HEK293 (cell line): ENCODE measurements around the gene CDK5R1.
A peak's percentile ranks its signal among the peaks of the same experiment; 100 is the strongest.

Experiments used
- CTCF ChIA-PET: fragments of 350-600 bp; formaldehyde crosslinking; extraction: SDS; loops from one replicate; lab custom pipeline; 2021; ENCODE audit warnings: antibody characterized with exemption; lab: Yijun Ruan, JAX
- POLR2A ChIA-PET: fragments of 300-600 bp; formaldehyde crosslinking; extraction: SDS; loops from one replicate; lab custom pipeline; 2020; ENCODE audit warnings: antibody characterized with exemption, inconsistent platforms; lab: Yijun Ruan, JAX
- H3K27ac ChIP-seq: fragments of 200-500 bp; sonication (Bioruptor generic); 2 replicates; pipeline ENCODE4 v1.5.1; 2014; ENCODE audit warnings: low read depth, low read length, control low read depth, inconsistent platforms; ENCODE audit errors: extremely low read depth
- H3K36me3 ChIP-seq, 2 experiments: fragments of 200-500 bp in 1 of 2; sonication (Bioruptor generic) in 1 of 2; 1 replicate in 1 of 2; 2 replicates in 1 of 2; pipeline ENCODE4 v1.5.1; 2014 to 2017; ENCODE audit warnings: inconsistent platforms in 2 of 2, low read length in 2 of 2; ENCODE audit not compliant: control insufficient read depth in 2 of 2, insufficient read depth in 1 of 2
- H3K4me1 ChIP-seq: fragments of 200-500 bp; sonication (Bioruptor generic); 2 replicates; pipeline ENCODE4 v1.5.1; 2014; ENCODE audit warnings: mild to moderate bottlenecking, low read length, inconsistent platforms; ENCODE audit not compliant: control insufficient read depth, insufficient read depth
- H3K4me3 ChIP-seq: 2 replicates; pipeline ENCODE4 v1.5.1; 2011; ENCODE audit warnings: low read depth, mild to moderate bottlenecking, control low read depth, low read length, moderate library complexity
- H3K9me3 ChIP-seq: fragments of 200-500 bp; sonication (Bioruptor generic); 2 replicates; pipeline ENCODE4 v1.5.1; 2014; ENCODE audit warnings: low read depth, low read length, inconsistent platforms; ENCODE audit not compliant: control insufficient read depth, insufficient read depth
- BCL6B ChIP-seq: fragments of 450-650 bp; formaldehyde crosslinking; IDR thresholded peaks from 2 replicates; pipeline ENCODE4 v1.5.1; 2017; ENCODE audit warnings: missing biosample characterization, missing genetic modification characterization
- SP7 ChIP-seq: fragments of 450-650 bp; formaldehyde crosslinking; IDR thresholded peaks from 2 replicates; pipeline ENCODE4 v1.5.1; 2016; ENCODE audit warnings: missing biosample characterization, missing genetic modification characterization
- ZFP37 ChIP-seq: fragments of 450-650 bp; formaldehyde crosslinking; IDR thresholded peaks from 2 replicates; pipeline ENCODE4 v1.5.1; 2016; ENCODE audit warnings: missing biosample characterization, missing genetic modification characterization
- ZNF146 ChIP-seq: fragments of 450-650 bp; formaldehyde crosslinking; IDR thresholded peaks from 2 replicates; pipeline ENCODE4 v1.5.1; 2016; ENCODE audit warnings: missing biosample characterization, missing genetic modification characterization
- ZNF148 ChIP-seq: fragments of 450-650 bp; formaldehyde crosslinking; IDR thresholded peaks from 2 replicates; pipeline ENCODE4 v1.5.0; 2017; ENCODE audit warnings: missing biosample characterization, missing genetic modification characterization, borderline replicate concordance
- ZNF19 ChIP-seq: fragments of 450-650 bp; formaldehyde crosslinking; IDR thresholded peaks from 2 replicates; pipeline ENCODE4; 2016; ENCODE audit warnings: missing biosample characterization, missing genetic modification characterization, low read depth
- ZNF302 ChIP-seq: fragments of 450-650 bp; formaldehyde crosslinking; IDR thresholded peaks from 2 replicates; pipeline ENCODE4 v1.5.1; 2016; ENCODE audit warnings: missing biosample characterization, missing genetic modification characterization, low read depth
- ZNF48 ChIP-seq: fragments of 450-650 bp; formaldehyde crosslinking; IDR thresholded peaks from 2 replicates; pipeline ENCODE4 v1.5.1; 2016; ENCODE audit warnings: missing biosample characterization, missing genetic modification characterization
- ZNF792 ChIP-seq: fragments of 450-650 bp; formaldehyde crosslinking; IDR thresholded peaks from 2 replicates; pipeline ENCODE4 v1.5.1; 2016; ENCODE audit warnings: missing biosample characterization, missing genetic modification characterization
- TF ChIP-seq, protein P1 (sequence below): fragments of 450-650 bp; formaldehyde crosslinking; IDR thresholded peaks from 2 replicates; pipeline ENCODE4 v1.5.1; 2016; ENCODE audit warnings: missing biosample characterization, missing genetic modification characterization
- TF ChIP-seq, protein P2 (sequence below): fragments of 450-650 bp; formaldehyde crosslinking; IDR thresholded peaks from 2 replicates; pipeline ENCODE4 v1.5.1; 2017; ENCODE audit warnings: missing biosample characterization, missing genetic modification characterization
- TF ChIP-seq, protein P3 (sequence below): fragments of 450-650 bp; formaldehyde crosslinking; optimal IDR thresholded peaks from 2 replicates; pipeline ENCODE3; 2016; ENCODE audit warnings: missing biosample characterization, mild to moderate bottlenecking, missing genetic modification characterization

The CDK5R1 gene

DNA sequence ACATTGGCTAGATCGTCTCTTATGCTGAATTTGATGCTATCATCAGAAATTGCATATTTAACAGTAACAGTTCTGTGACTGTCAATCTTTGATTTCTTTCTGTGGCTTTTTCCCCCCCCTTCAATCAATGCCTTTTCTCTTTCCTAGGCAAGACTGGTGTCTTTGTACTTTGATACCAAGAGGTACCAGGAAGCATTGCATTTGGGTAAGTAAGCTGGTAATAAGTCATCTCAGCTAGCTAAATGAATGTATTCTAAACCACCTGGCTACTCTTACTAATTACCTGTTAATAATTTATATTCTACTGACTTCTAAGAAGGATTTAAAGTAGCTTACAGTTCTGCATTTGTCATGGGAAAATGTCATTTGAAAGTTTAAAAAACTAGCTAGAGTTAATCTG, 22.4 kb upstream of the CDK5R1 start:
- no peak overlapping the region for H3K27ac ChIP-seq
- POLR2A ChIA-PET, result no interaction called here
- TF ChIP-seq SP7 (tag by site-specific recombination) (no peak), ZFP37 (tag by site-specific recombination) (no peak), ZNF19 (tag by site-specific recombination) (no peak), ZNF148 (tag by site-specific recombination) (no peak), ZNF48 (no peak)
- TF ChIP-seq, protein P1, sequence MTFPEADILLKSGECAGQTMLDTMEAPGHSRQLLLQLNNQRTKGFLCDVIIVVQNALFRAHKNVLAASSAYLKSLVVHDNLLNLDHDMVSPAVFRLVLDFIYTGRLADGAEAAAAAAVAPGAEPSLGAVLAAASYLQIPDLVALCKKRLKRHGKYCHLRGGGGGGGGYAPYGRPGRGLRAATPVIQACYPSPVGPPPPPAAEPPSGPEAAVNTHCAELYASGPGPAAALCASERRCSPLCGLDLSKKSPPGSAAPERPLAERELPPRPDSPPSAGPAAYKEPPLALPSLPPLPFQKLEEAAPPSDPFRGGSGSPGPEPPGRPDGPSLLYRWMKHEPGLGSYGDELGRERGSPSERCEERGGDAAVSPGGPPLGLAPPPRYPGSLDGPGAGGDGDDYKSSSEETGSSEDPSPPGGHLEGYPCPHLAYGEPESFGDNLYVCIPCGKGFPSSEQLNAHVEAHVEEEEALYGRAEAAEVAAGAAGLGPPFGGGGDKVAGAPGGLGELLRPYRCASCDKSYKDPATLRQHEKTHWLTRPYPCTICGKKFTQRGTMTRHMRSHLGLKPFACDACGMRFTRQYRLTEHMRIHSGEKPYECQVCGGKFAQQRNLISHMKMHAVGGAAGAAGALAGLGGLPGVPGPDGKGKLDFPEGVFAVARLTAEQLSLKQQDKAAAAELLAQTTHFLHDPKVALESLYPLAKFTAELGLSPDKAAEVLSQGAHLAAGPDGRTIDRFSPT (tag by site-specific recombination), result no peak
- TF ChIP-seq, protein P2, sequence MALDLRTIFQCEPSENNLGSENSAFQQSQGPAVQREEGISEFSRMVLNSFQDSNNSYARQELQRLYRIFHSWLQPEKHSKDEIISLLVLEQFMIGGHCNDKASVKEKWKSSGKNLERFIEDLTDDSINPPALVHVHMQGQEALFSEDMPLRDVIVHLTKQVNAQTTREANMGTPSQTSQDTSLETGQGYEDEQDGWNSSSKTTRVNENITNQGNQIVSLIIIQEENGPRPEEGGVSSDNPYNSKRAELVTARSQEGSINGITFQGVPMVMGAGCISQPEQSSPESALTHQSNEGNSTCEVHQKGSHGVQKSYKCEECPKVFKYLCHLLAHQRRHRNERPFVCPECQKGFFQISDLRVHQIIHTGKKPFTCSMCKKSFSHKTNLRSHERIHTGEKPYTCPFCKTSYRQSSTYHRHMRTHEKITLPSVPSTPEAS (tag by site-specific recombination), result no peak
- TF ChIP-seq, protein P3, sequence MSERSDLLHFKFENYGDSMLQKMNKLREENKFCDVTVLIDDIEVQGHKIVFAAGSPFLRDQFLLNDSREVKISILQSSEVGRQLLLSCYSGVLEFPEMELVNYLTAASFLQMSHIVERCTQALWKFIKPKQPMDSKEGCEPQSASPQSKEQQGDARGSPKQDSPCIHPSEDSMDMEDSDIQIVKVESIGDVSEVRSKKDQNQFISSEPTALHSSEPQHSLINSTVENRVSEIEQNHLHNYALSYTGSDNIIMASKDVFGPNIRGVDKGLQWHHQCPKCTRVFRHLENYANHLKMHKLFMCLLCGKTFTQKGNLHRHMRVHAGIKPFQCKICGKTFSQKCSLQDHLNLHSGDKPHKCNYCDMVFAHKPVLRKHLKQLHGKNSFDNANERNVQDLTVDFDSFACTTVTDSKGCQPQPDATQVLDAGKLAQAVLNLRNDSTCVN (tag by site-specific recombination), result no peak
- TF ChIP-seq, all 188 proteins: peak for 0
- H3K4me3 ChIP-seq, result no peak overlapping the region
- CTCF ChIA-PET, result interaction anchor here (0.6 to 8.6 kb wide), 7 partner anchors 8 to 306 kb away, joined by 3 to 198 read pairs (median 36); partner anchors contain the start of gene PSMD11
- H3K36me3 ChIP-seq, result peaks cover 87 to 93% of the 10 kb centered on the region in 2 experiments
- H3K9me3 ChIP-seq, result no peaks in the 10 kb centered on the region
- no peaks in the 10 kb centered on the region for H3K4me1 ChIP-seq

GRCh38 chr17:32467949-32468348, 18.8 kb upstream of the CDK5R1 start:
- Histone ChIP-seq H3K27ac (no peak overlapping the region), H3K36me3 (peaks cover 92 to 95% of the 10 kb centered on the region in 2 experiments), H3K4me1 (no peaks in the 10 kb centered on the region), H3K9me3 (no peaks in the 10 kb centered on the region), H3K4me3 (no peak overlapping the region)
- ChIA-PET POLR2A (interaction anchor here (0.6 to 1.4 kb wide), 3 partner anchors 19 to 414 kb away, joined by 3 to 8 read pairs (median 4); partner anchors contain the start of gene CDK5R1), CTCF (interaction anchor here (0.5 to 0.6 kb wide), 2 partner anchors 8 to 54 kb away, joined by 3 to 5 read pairs; no protein-coding TSS in a partner anchor)
- TF ChIP-seq ZNF792 (no peak), ZNF146 (peak; percentile 97), ZNF302 (tag by site-specific recombination) (no peak), BCL6B (no peak)
